ENCODE results near the gene CES2.

GRCh38 chr16:66910175-66910940, 25.0 kb upstream of the CES2 start:
- TF ChIP-seq CTCF (IDR thresholded peaks at IDR 0.05; ENCODE audit: extremely low read depth in 1 of 2, insufficient read depth in 1 of 2, low read depth in 1 of 2, low read length in 2 of 2), result no peak
- TF ChIP-seq POLR2AphosphoS5 (IDR thresholded peaks at IDR 0.05; ENCODE audit: insufficient read depth, low read depth, low read length), result no peak
- no peak for TF ChIP-seq EZH2 (IDR thresholded peaks at IDR 0.05; ENCODE audit: borderline replicate concordance, low read depth, low read length, severe bottlenecking)
- no peak for TF ChIP-seq POLR2A (IDR thresholded peaks at IDR 0.05; ENCODE audit: low read depth, low read length)
- no peak for TF ChIP-seq JUN (IDR thresholded peaks at IDR 0.05; ENCODE audit: borderline replicate concordance, insufficient read depth, insufficient read length, low read depth)
- no peak for TF ChIP-seq FOS (IDR thresholded peaks at IDR 0.05; ENCODE audit: borderline replicate concordance, insufficient read depth, low read length)
- no peak for TF ChIP-seq MYC (IDR thresholded peaks at IDR 0.05; ENCODE audit: low read depth, low read length)
- no peak for TF ChIP-seq MAX (IDR thresholded peaks at IDR 0.05; ENCODE audit: insufficient read depth, insufficient read length)
- no peak for TF ChIP-seq GATA2 (IDR thresholded peaks at IDR 0.05; ENCODE audit: insufficient read depth, insufficient read length, low read depth, low read length)

Measured in endothelial cell of umbilical vein (primary cell).